EH (cell line): Measurements from ENCODE around the gene FAT1.
A peak's percentile ranks its signal among the peaks of the same experiment; 100 is the strongest.

Source experiments
- DNase-seq: peaks from one replicate; pipeline ENCODE4 v3.0.0-alpha.2; 2015; ENCODE audit warnings: low read depth

FAT1 gene

DNA sequence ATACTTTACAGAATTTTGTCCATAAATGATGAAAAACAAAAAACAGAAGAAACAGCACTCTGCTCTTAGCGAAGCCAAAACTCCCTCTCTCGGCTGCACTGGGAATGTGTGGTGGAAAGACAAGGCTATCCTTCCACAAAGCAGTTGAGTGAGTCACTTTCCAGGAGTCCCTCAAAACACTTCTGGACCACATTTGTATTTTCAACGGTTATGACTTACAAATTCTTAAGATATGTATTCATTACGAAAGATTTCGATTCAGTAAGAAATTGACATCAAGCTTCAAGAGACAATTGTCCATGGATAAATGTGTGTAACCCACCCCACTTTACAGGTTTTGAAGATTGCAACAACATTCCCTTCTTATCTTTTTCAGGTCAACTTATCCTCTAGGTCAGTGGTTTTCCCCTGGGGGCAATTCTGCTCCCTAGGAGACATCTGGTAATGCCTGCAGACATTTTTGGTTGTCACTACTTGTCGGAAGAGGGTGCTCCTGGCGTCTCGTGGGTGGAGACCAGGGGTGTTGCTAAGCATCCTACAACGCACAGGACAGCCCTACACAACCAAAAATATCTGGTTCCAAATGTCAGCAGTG lies 101.6 kb downstream of the FAT1 start:
- DNase-seq = peak; percentile 93

GRCh38 chr4:186619088-186619487 lies 104.6 kb downstream of the FAT1 start:
- no peak for DNase-seq

DNA sequence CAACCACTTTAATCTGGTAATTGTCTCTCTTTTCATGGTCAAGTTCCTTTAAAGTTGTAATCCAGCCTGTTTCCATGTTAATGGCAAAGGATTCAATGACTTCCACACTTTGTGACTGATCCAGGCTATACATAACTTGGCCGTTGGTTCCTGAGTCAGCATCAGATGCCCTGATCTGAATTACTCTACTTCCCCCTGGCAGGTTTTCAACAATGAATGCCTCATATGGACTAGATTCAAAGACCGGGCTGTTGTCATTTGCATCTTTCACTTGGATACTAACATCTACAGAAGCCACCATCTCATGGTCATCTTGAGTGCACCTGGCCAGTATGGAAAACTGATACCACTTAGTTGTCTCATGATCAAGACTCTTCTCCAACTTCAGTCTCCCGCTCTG lies 105.7 kb downstream of the FAT1 start:
- DNase-seq = peak; percentile 59

GRCh38 chr4:186607490-186607889 lies 116.2 kb downstream of the FAT1 start:
- DNase-seq = no peak

- peak; percentile 64 for DNase-seq
Measured at GRCh38 chr4:186606591-186606992, 117.1 kb downstream of the FAT1 start.

- no peak for DNase-seq
Measured at GRCh38 chr4:186605261-186605865, 118.3 kb downstream of the FAT1 start.

DNA sequence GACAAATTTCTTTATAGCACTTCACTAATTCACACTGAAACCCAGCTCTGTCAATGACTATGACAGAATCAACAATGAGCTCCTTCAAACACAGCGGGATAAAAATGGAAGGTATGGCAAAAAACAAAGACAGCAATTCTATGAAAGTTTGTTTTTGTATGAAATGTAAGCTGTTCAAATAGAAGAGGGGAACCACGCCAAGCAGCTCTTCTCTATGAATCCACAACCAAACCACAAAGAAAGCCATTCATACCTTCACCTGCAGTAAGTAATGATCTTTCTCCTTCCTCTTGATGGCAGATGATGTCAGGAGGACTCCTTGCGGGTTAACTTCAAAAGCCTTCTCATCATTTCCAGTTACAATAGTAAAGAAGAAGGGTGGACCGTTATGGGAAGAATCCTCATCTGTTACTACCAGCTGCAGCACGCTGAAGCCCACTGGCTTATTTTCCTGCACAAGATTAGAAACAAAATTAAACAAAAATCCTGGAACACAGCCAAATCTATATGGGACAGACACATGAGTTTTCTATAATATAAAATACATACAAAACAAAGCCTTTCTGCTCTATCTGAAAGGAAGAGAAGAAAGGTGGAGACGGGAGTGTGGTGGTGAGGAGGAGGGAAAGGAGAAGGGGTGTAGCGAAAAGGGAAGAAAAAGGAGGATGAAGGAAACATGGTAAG lies 119.4 kb downstream of the FAT1 start:
- no peak for DNase-seq

GRCh38 chr4:186602978-186603377 lies 120.7 kb downstream of the FAT1 start:
- DNase-seq = no peak

- no peak for DNase-seq
Measured at GRCh38 chr4:186599483-186599882, 124.2 kb downstream of the FAT1 start.

DNA sequence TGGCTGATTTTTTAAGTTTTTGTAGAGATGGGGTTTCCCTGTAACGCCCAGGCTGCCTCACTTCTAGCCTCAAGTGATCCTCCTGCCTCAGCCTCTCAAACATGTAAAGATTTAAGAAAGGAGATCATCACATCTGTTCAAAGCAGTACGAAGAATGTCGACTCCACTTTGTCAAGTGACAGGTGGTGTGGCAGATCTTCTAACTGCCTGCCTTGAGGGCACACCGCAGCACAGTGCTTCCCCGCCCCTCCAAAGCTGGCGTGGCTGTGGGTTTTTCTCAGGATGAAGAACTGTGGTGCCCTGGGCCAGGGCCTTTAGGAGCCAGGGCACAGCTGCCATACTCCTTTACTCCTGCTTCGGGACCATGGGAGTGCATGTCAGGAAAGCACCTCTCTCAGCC lies 125.0 kb downstream of the FAT1 start:
- no peak for DNase-seq

- DNase-seq = no peak
Measured at GRCh38 chr4:186596850-186597390, 126.7 kb downstream of the FAT1 start.

- DNase-seq = no peak
Measured at GRCh38 chr4:186596346-186596745, 127.3 kb downstream of the FAT1 start.

- no peak for DNase-seq
Measured at GRCh38 chr4:186593587-186593973, 130.1 kb downstream of the FAT1 start.

DNA sequence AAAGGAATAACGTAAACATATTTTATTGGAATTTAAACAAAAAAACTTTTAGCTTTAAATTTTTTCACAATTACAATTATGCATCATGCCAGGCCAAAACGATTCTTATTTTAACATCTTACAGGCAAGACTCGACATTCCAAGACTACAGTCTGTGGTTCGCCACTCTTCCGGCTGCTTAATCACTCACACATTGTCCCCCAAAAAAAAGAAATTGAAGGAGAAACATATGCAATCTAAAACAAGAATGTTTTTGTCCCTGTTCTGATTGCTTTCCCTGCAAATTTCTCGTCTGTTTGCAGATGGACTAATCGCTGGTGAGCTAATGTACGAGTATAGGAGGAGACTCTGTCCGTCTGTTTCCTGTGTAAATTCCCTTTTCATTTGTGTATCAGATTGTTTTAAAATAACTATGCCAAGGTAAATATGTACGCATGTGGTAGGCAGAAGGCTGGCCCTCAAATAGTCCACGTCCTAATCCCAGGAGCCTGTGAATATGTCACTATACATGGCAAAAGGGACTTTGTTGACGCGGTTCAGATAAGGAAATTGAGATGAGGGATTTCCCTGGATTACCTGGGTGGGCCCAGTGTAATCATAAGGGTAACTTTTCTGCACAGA lies 130.6 kb downstream of the FAT1 start:
- DNase-seq = peak; percentile 48

- DNase-seq = no peak
Measured at GRCh38 chr4:186592445-186592844, 131.2 kb downstream of the FAT1 start.

DNA sequence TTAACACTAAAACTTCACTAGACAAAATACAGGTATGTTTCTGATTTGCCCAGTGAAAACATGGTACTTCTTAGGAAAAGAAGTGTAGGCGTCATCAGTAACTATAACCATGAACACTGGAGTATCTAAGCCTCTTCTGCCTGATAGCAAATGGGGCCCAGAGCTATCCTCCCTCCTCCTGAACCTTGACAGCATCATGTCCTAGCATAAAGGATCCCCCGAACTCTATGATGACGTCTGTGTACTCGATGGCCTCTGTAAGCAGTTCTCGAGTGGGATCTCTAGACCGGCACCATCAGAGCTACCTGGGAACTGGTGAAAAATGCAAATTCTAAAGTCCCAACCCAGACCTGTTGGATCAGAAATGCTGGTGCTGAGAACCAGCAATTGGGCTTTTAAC lies 132.0 kb downstream of the FAT1 start:
- DNase-seq = no peak

- no peak for DNase-seq
Measured at GRCh38 chr4:186588503-186588902, 135.2 kb downstream of the FAT1 start.

DNA sequence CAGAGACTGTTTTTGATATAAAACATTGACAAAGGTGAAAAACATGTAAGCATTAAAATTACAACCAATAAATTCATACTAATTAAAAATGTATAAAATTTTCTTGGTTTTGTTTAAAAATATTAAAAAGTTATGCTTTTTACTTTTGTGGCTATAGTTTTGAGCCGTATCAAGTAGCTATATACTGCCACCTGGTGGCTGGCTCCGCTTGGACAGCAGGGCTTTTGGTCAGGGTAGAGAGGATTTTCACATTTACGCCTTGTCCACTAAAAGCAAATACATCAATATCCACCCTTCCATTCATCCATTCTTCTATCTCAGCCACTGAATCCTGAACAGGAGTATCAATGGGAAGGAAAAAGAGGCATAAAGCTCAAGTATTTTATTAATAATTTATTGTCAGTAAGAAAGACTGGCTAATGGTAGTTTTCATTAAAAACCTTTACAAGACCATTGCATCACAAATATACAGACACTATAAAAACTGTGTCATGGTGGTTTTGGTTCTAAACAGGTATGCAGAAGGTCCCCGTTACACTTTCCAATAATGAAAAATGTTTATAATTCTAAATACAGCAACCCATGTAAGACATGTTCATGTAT lies 136.1 kb downstream of the FAT1 start:
- peak; percentile 65 for DNase-seq

DNA sequence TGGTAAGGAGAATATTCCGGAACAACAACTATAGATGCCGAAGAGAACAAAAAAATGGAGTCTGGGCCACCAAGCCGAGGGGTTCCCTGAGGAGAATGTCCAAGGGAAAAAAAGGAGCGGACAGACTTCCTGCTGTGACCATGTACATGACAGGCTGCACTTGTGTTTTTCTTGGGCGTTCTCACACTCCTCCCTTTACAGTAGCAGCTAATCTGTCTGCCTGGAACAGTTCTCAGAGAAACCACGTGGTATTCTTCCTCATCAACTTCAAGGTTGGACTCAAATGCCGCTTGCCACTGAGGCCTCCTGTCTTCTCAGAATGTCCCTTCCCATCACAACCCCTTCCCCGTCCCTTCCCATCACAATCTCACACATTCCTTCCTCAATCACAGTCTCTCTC lies 137.5 kb downstream of the FAT1 start:
- DNase-seq = no peak

- DNase-seq = no peak
Measured at GRCh38 chr4:186584912-186585311, 138.7 kb downstream of the FAT1 start.

DNA sequence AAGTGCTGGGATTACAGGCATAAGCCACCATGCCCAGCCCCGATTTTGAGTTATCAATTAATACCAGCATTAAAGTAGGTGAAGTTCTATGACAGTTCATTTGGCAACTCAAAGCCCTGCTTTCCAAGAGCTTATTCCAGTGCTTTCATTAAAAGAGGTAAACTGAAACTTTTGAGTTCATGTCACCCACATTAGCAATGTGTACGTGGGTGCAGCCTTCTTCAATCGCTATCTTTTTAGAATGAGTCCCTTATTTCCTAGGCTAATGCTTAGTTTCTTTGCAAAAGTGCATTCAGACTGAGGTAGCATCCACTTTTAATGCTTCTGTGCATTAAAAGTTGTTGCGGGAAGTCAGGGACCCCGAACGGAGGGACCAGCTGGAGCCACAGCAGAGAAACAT lies 142.2 kb downstream of the FAT1 start:
- DNase-seq = no peak

DNA sequence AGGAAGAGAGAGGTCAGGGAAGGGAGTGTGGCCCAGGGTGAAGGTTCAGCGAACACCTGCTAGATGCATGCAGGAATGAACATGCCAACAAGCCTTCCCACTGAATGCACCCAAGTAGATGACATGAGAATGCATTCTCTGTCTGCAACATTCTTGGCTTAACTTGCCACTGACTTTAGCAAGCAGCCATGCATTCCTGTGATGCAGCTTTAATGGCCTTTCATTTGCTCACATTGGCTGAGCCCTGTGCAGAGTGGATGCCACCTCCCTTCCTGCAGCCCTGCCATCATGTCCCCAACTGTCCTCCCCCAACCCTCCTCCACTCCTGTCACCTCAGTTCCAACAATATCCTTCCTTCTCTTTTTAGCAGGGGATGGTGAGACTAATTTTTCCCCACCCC lies 143.0 kb downstream of the FAT1 start:
- DNase-seq = peak; percentile 24
